Measurements from ENCODE around the gene MPRIP.

DNA sequence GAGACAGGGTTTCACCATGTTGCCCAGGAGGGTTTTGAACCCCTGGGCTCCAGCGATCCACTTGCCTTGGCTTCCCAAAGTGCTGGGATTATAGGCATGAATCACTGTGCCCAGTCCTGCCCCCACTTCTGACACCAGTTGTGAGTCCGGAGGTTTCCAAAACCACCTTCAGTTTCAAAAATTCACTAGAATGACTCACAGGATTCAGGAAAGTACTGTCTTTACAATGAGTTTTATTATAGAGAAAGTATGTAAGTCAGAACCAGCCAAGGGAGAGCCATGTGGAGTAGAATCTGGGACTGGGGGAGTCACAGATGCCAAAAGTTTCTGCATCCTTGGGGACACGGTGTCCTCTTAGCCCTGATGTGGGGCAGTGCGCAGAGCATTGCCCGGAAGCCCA is 108.8 kb downstream of the MPRIP start:
- TF ChIP-seq, protein P1, sequence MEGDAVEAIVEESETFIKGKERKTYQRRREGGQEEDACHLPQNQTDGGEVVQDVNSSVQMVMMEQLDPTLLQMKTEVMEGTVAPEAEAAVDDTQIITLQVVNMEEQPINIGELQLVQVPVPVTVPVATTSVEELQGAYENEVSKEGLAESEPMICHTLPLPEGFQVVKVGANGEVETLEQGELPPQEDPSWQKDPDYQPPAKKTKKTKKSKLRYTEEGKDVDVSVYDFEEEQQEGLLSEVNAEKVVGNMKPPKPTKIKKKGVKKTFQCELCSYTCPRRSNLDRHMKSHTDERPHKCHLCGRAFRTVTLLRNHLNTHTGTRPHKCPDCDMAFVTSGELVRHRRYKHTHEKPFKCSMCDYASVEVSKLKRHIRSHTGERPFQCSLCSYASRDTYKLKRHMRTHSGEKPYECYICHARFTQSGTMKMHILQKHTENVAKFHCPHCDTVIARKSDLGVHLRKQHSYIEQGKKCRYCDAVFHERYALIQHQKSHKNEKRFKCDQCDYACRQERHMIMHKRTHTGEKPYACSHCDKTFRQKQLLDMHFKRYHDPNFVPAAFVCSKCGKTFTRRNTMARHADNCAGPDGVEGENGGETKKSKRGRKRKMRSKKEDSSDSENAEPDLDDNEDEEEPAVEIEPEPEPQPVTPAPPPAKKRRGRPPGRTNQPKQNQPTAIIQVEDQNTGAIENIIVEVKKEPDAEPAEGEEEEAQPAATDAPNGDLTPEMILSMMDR (IDR thresholded peaks at IDR 0.05 in 8 of 11, conservative IDR thresholded peaks at IDR 0.05 in 3 of 11) = no peak
- TF ChIP-seq POLR2A (IDR thresholded peaks at IDR 0.05) (no peak), POLR2AphosphoS5 (IDR thresholded peaks at IDR 0.05) (no peak)
